Stimulated activated effector memory CD8-positive, alpha-beta T cell treated with anti-CD3 and anti-CD28 coated beads, Interleukin-12 subunit alpha, Interleukin-12 subunit beta, amount 100 ng/mL, for 72 hours (primary cell): ENCODE measurements around the gene DACT3.
"Not testable (repeated sequence)": the region's sequence is repeated elsewhere in the genome, so short reads cannot be mapped to it uniquely, and the experiment has no call there.

Experiments used
- ATAC-seq: fragments of 150-1000 bp; cut with Tn5 transposase; 2 replicates; pipeline ENCODE4 v1.10.0; 2021
- DNase-seq, 2 donors: peaks; one replicate each; pipeline ENCODE4 v3.0.0; 2021 to 2022; ENCODE audit warnings: low spot score in 2 of 2
- H3K27ac Mint-ChIP-seq: one replicate; pipeline ENCODE4 v1.8.0; 2022; ENCODE audit warnings: mild to moderate bottlenecking, mixed read lengths
- H3K36me3 Mint-ChIP-seq: one replicate; pipeline ENCODE4 v1.8.0; 2022; ENCODE audit warnings: mild to moderate bottlenecking, mixed read lengths
- H3K4me1 Mint-ChIP-seq: one replicate; pipeline ENCODE4 v1.8.0; 2022; ENCODE audit warnings: mixed read lengths
- H3K4me3 Mint-ChIP-seq: one replicate; pipeline ENCODE4 v1.8.0; 2022; ENCODE audit warnings: mild to moderate bottlenecking, mixed read lengths
- H3K9me3 Mint-ChIP-seq: one replicate; pipeline ENCODE4 v1.8.0; 2022; ENCODE audit warnings: mixed read lengths

DACT3 gene

DNA sequence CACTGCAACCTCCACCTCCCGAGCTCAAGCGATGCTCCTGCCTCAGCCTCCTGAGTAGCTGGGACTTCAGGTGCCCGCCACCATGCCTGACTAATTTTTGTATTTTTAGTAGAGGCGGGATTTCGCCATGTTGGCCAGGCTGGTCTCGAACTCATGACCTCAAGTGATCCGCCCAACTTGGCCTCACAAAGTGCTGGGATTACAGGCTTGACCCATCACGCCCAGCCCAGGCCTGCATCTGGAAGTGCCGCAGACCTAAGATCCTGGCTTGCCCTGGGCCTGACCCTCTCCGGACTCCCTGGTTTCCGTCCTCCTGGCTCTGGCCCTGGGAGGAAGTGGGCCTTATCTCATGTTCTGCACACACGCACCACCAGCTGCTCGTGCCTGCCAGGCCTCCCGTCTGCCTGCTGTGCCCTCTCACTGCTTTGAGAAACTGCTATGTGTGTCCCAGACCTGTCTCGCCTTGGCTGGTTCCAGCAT, 31.4 kb downstream of the DACT3 start:
- no peak overlapping the region for H3K4me3 Mint-ChIP-seq
- no peaks in the 10 kb centered on the region for H3K36me3 Mint-ChIP-seq
- H3K4me1 Mint-ChIP-seq, result peaks cover 25% of the 10 kb centered on the region
- no peak for ATAC-seq
- no peak overlapping the region for H3K27ac Mint-ChIP-seq
- DNase-seq, result no peak
- H3K9me3 Mint-ChIP-seq, result no peaks in the 10 kb centered on the region

DNA sequence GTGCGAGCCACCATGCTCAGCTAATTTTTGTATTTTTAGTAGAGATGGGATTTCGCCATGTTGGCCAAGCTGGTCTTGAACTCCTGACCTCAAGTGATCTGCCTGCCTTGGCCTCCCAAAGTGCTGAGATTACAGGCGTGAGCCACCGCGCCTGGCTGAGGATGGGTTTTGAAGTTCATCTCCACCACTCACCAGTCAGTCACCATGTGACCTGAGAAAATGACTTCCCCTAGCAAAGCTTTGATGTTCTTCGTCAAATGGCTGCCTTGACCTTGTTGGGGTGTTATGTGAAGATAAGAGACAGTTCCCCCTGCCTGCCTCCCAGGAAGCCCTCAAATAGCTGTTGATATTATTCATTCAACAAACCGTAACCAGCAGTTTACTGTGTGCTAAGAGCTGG, 32.0 kb downstream of the DACT3 start:
- not testable (repeated sequence) for H3K36me3 Mint-ChIP-seq, ATAC-seq, H3K9me3 Mint-ChIP-seq, DNase-seq, H3K4me3 Mint-ChIP-seq, H3K27ac Mint-ChIP-seq
- H3K4me1 Mint-ChIP-seq, result peaks cover 30% of the 10 kb centered on the region

DNA sequence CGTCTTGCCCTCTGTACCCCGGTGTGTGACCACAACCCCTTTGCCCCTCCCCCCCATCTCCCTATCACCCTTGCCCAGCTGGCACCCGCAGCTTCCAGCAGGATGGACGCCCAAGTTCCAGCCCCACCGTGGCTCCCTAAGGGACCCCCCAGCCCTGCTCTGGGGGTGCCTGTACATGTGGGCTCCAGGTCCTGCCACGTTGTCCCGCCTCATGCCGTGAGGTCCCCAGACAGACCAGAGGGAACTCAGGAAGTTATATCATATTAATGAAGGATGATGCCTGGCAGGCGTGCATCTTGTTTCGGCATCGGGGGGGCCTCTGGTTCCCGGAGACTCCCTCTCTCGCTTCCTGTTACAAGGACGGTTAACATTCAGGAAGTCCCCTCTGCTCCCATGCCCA, 34.5 kb downstream of the DACT3 start:
- no peak overlapping the region for H3K4me3 Mint-ChIP-seq
- no peaks in the 10 kb centered on the region for H3K9me3 Mint-ChIP-seq
- H3K4me1 Mint-ChIP-seq, result peaks cover 24% of the 10 kb centered on the region
- ATAC-seq (no peak), DNase-seq (no peak)
- no peak overlapping the region for H3K27ac Mint-ChIP-seq
- peaks cover 6% of the 10 kb centered on the region for H3K36me3 Mint-ChIP-seq

DNA sequence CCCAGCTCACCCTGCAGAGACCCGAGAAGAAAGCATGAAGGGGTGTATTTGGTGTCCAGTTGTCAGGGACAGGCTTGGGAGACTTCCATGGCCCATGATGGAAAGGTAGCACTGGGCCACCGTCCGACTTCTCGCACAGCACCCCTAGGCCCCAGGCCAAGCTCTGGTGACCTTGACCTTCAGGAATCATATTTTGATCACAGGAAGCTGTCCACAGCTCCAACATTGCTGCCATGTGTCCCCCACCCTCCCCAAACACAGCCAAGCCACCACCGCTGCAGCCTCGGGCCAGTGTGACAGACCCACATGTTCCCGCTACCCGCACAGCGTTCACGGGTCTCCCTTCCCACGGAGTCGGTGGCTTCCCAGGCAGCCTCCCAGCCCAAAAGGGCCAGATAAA, 35.3 kb downstream of the DACT3 start:
- ATAC-seq (no peak), DNase-seq (no peak)
- no peaks in the 10 kb centered on the region for H3K9me3 Mint-ChIP-seq
- H3K4me3 Mint-ChIP-seq, result no peak overlapping the region
- H3K36me3 Mint-ChIP-seq, result peaks cover 6% of the 10 kb centered on the region
- H3K4me1 Mint-ChIP-seq, result peaks cover 26% of the 10 kb centered on the region
- peak overlapping the region; percentile 89 for H3K27ac Mint-ChIP-seq

DNA sequence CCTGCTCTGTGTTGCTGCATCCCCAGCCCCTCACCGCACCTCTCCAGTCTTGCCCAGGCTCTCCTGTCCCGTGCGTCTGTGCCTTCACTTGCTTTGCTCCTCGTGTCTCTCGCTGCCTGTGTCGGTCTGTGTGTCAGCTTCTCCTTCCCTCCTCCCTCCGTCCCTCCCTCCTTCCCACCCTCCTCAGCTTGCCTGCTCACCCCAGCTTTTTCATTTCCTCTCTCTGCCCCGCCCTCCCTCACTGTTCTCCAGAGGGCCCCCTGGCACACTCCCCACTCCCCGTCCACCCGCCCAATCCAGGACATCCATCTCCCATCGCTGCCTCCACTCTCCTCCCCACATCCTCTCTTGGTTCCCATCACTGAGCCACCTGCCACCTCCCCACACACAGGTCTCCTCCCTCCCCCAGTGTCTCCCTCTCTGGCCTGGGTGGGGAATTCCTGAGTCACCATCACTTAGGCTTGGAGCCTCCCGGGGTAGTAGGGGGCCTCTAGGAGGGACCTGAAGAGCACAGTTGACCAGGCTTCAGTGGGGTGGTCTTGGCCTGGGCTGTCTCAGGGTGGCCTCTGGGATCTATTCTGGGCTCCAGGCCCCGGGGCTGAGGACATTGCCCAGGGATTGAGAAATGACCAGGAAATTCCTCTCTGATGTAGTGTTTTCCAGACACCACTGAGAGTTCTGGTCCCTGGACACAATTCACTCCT, 35.9 kb downstream of the DACT3 start, which contains the start of gene PTGIR:
PTGIR (minus strand) TSS at position 132 of the 704 bp plus-strand sequence. CDS start 864 bp downstream, outside the sequence.
- ATAC-seq (peak; percentile 38), DNase-seq (no peak)
- Mint-ChIP-seq H3K36me3 (peaks cover 6% of the 10 kb centered on the region), H3K9me3 (no peaks in the 10 kb centered on the region), H3K4me1 (peaks cover 29% of the 10 kb centered on the region), H3K27ac (peak within 1 kb of the TSS; percentile 89), H3K4me3 (peak within 1 kb of the TSS; percentile 56)

DNA sequence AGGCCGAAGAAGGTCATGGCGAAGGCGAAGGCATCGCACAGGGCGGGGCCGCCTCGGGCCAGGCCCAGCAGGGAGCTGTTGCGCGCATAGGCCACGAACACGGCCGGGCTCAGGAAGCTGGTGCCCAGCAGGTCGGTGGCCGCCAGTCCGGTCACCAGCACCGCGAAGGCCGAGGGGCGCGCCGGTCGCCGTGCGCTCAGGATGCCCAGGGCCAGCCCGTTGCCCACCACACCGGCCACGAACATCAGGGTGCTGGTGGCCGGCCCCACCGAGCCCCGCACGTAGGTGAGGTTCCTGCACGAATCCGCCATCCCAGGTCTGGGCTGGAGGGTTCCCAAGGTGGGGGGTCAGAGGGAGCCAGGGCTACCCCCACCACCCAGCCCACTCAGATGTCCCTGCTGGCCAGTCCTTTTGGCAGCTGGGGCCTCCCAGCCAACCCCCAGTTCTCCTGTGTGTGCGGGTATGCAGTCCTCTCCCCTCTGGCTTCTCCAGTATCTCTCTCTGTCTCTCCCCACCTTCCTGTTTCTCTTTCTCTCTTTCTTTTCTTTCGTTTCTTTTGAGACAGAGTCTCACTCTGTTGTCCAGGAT, 37.0 kb downstream of the DACT3 start:
- Mint-ChIP-seq H3K4me1 (peaks cover 40% of the 10 kb centered on the region), H3K27ac (no peak overlapping the region), H3K36me3 (peaks cover 6% of the 10 kb centered on the region), H3K4me3 (peak overlapping the region; percentile 56), H3K9me3 (no peaks in the 10 kb centered on the region)
- DNase-seq (no peak), ATAC-seq (no peak)

DNA sequence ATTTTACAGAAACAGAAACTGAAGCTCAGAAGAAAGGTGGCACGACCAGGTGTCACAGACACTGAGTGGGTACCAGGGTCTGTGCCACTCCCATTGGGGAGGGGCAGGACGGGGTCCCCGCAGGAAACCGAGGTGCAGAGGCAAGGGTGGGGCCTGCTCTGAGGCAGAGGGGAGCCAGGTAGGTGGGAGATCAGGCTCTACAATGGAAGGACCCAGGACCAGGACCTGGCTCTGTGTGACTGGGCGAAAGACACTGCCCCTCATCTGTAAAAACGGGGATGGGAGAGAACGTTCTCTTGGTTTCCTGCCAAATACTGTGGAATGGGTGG, 38.9 kb downstream of the DACT3 start:
- DNase-seq (no peak), ATAC-seq (no peak)
- peak overlapping the region; percentile 83 for H3K27ac Mint-ChIP-seq
- peak overlapping the region; percentile 44 for H3K4me3 Mint-ChIP-seq
- H3K4me1 Mint-ChIP-seq, result peaks cover 37% of the 10 kb centered on the region
- peaks cover 6% of the 10 kb centered on the region for H3K36me3 Mint-ChIP-seq
- no peaks in the 10 kb centered on the region for H3K9me3 Mint-ChIP-seq

DNA sequence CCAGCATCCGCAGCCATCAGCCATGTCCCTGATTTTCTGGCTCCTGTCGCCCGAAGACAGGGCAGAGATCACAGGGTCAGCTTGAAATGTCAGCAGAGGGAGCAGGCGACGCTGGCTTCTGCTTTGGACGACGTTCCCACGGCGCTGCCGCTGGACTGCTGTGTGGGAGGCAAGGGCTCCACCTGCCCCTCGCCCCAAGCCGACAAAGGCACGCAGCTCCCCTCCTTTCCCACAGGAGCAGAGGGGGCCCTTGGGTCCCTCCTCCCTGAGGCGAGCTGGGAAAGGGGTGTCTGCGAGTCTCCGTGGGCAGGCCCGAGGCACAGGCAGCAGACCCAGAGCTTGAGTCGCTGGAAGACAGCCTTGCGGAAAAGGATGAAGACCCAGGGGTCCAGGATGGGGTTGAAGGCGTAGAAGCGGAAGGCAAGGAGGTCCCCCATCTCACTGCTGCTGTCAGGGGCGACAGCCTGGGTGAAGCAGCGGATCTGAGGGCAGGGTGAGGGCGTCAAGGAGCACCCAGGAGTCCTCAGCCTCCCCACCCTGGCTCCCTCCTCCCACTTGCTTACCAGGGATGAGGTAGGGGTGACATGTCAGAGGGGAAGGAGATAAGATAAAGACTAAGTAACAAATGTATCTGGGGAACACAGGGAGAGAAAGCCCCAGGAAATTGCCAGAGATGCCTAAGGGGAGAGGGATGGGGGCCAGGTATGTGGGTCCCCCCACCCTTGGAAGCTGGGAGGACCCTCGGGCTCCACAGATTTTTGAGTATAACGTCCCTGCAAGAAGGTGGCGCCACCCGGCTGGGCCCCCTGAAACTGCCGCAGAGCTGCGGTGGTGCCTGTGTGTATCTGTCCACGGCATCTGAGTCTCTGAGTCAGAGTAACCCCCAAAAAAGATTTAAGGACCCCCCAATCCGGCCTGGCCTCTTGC, 39.5 kb downstream of the DACT3 start:
- DNase-seq, result no peak
- Mint-ChIP-seq H3K4me1 (peaks cover 43% of the 10 kb centered on the region), H3K4me3 (peak overlapping the region; percentile 44), H3K36me3 (peaks cover 6% of the 10 kb centered on the region), H3K27ac (peak overlapping the region; percentile 83), H3K9me3 (no peaks in the 10 kb centered on the region)
- ATAC-seq, result no peak

DNA sequence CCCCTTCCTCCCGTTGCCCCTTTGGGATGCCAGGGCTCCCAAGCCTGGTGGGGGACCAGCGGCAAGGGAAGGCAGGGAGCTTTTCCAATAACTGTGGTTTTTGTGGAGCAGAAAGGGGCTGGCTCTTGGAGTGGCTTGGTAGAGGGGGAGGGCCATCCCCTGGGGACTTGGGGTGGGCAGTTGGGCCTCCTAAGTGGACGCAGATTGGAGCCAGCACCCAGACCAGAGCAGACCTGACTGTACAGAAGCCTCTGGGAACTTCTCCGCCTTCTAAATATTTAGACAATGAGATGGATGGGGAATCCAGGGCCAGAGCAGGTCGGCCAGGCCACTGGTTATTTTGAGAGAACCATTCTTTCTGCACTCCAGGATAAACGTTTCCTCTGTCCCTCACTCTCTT, 40.3 kb downstream of the DACT3 start:
- DNase-seq (no peak), ATAC-seq (no peak)
- no peak overlapping the region for H3K27ac Mint-ChIP-seq
- peaks cover 6% of the 10 kb centered on the region for H3K36me3 Mint-ChIP-seq
- H3K9me3 Mint-ChIP-seq, result no peaks in the 10 kb centered on the region
- H3K4me3 Mint-ChIP-seq, result no peak overlapping the region
- peaks cover 50% of the 10 kb centered on the region for H3K4me1 Mint-ChIP-seq

DNA sequence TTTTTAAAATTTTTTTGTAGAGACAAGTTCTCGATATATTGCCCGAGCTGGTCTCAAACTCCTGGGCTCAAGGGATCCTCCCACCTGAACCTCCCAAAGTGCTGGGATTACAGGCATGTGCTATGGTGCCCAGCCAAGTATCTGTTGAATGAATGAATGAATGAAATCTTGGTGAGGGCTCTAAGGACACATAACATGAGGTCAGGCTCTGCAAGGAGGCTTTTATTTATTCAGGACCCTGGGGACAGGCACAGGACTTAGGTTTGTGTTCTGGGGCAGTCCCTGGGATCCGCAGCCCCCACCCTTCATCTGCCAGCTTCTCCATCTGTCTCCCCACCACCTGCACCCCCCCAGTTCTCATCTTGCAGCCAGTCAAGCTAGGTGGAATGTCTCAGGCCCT, 40.7 kb downstream of the DACT3 start:
- peaks cover 6% of the 10 kb centered on the region for H3K36me3 Mint-ChIP-seq
- H3K27ac Mint-ChIP-seq, result peak overlapping the region; percentile 89
- peaks cover 49% of the 10 kb centered on the region for H3K4me1 Mint-ChIP-seq
- peak overlapping the region; percentile 58 for H3K4me3 Mint-ChIP-seq
- DNase-seq (no peak), ATAC-seq (no peak)
- no peaks in the 10 kb centered on the region for H3K9me3 Mint-ChIP-seq

DNA sequence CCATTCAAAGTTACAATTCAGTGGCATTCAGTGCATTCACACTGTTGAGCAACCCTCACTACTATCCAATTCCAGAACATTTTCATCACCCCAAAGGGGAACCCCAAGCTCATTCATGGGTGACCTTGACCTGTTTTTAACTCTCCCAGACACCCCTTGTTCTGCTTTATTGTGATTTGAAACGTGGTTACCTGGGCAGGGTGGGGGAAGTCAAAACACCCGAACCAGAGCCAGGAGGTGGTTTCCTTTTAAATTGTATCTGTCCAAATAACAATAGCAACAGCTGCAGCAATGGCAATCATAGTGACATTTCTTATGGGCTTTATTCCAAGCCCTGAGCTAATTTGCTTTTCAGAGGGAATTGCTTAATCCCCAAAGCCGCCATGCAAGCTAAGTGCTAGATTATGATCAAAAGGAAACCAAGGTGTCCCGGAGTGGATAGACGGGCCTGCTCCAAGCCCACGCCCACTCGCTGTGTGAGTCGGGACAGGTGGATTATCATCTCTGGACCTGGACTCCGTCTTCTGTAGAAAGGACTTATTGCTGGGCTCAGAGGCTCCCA, 42.2 kb downstream of the DACT3 start:
- H3K4me3 Mint-ChIP-seq, result peak overlapping the region; percentile 58
- no peaks in the 10 kb centered on the region for H3K9me3 Mint-ChIP-seq
- no peaks in the 10 kb centered on the region for H3K36me3 Mint-ChIP-seq
- ATAC-seq, result no peak
- peak overlapping the region; percentile 89 for H3K27ac Mint-ChIP-seq
- no peak for DNase-seq
- H3K4me1 Mint-ChIP-seq, result peaks cover 44% of the 10 kb centered on the region

DNA sequence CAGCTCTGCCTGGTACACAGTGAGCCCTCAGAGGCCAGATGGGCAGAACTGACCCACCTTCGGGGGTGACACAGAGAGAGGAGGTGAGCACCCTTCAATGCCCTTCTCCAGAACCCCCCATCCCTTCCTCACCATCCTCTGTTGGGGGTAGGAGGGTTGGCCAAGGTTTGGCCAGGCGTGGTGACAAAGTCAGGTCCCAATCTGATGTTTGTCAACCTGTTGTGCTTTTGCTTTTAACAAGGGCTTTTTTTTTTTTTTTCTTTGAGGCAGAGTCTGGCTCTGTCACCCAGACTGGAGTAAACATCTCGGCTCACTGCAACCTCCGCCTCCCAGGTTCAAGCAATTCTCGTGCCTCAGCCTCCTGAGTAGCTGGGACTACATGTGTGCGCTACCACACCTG, 43.4 kb downstream of the DACT3 start:
- peaks cover 51% of the 10 kb centered on the region for H3K4me1 Mint-ChIP-seq
- H3K9me3 Mint-ChIP-seq, result no peaks in the 10 kb centered on the region
- no peak for DNase-seq
- ATAC-seq, result no peak
- peak overlapping the region; percentile 61 for H3K4me3 Mint-ChIP-seq
- H3K36me3 Mint-ChIP-seq, result peaks cover under 1% of the 10 kb centered on the region
- peak overlapping the region; percentile 87 for H3K27ac Mint-ChIP-seq

DNA sequence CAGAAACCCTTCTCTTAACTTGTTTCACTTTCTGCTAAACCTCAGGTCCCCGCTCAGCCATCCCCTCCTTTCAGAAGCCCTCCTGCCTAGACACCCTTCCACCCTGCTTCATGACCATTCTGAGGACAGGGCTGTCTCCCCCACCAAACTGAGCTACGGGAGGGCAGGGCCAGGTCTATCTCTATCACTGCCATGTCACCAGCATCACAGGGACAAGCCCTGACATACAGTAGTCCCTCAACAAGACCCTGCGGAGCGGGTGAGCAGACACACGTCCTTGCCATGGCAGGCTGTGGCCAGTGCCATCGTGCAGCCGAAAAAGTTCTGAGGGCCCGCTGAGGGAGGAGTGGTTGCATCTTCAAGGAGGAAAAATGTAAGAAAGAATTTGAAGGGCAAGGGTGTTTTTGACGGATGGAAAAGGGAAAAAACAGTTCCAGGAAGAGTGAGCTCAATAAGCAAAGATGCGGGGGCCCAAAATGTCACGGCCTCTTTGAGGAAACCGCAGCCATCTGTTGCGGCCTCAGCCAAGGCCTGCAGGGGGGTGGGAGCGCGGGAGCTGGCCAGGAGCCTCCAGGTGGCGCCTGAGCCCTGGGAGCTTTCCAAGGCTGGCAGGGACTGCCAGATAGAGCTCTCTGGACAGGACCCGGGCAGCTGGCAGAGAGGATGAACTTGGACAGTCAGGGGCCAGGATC, 44.2 kb downstream of the DACT3 start:
- H3K36me3 Mint-ChIP-seq, result peaks cover 8% of the 10 kb centered on the region
- H3K4me3 Mint-ChIP-seq, result peak overlapping the region; percentile 61
- DNase-seq (peak in 1 of 2 donors; percentile 60), ATAC-seq (peak; percentile 42)
- no peaks in the 10 kb centered on the region for H3K9me3 Mint-ChIP-seq
- peaks cover 59% of the 10 kb centered on the region for H3K4me1 Mint-ChIP-seq
- peak overlapping the region; percentile 87 for H3K27ac Mint-ChIP-seq

DNA sequence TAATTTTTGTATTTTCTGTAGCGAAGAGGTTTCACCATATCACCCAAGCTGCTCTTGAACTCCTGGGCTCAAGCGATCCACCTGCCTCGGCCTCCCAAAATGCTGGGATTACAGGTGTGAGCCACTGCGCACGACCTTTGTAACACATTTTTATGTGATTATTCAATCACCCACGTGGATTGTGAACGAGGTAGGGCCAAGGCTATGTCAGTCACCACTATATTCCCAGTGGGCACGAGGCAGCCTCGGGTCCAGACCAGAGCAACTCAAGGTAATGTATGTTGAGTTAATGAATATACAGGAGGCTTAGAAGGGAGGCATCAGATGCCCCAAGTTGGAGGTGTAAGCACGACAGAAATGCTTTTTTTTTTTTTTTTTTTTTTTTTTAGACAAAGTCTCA, 45.0 kb downstream of the DACT3 start:
- Mint-ChIP-seq H3K27ac (no peak overlapping the region), H3K4me3 (no peak overlapping the region), H3K4me1 (peaks cover 61% of the 10 kb centered on the region), H3K9me3 (no peaks in the 10 kb centered on the region), H3K36me3 (peaks cover 16% of the 10 kb centered on the region)
- ATAC-seq, result no peak
- no peak for DNase-seq
